Dedifferentiated amniotic fluid mesenchymal stem cell (primary cell): ENCODE results near the gene HOGA1.

Source experiments
- DNase-seq: peaks from one replicate; pipeline ENCODE4 v3.0.0-alpha.2; 2016; ENCODE audit errors: extremely low spot score

The HOGA1 gene

GRCh38 chr10:97578171-97578844 lies 5.9 kb upstream of the HOGA1 start:
- no peak for DNase-seq

- no peak for DNase-seq
Observed at GRCh38 chr10:97580421-97581367, 3.5 kb upstream of the HOGA1 start.

- no peak for DNase-seq
Observed at GRCh38 chr10:97582169-97582568, 2.0 kb upstream of the HOGA1 start.

GRCh38 chr10:97583476-97583875 lies 713 bp upstream of the HOGA1 start:
- no peak for DNase-seq

GRCh38 chr10:97584798-97585438 lies 729 bp downstream of the HOGA1 start:
- DNase-seq, result no peak

GRCh38 chr10:97585439-97585811 lies 1.2 kb downstream of the HOGA1 start:
- DNase-seq, result no peak

GRCh38 chr10:97587183-97587582 lies 3.0 kb downstream of the HOGA1 start:
- DNase-seq, result no peak

GRCh38 chr10:97589479-97589878 lies 5.3 kb downstream of the HOGA1 start, which contains the start of gene C10orf62:
Gene C10orf62, plus strand, starts transcription at chr10:97589721. Its CDS starts 177 bp downstream, at chr10:97589898.
- no peak for DNase-seq

GRCh38 chr10:97590082-97590747 lies 6.0 kb downstream of the HOGA1 start:
- DNase-seq, result no peak

GRCh38 chr10:97590748-97591495 lies 6.7 kb downstream of the HOGA1 start:
- no peak for DNase-seq

- DNase-seq, result peak; percentile 68
Observed at GRCh38 chr10:97593421-97593820, 9.2 kb downstream of the HOGA1 start.

GRCh38 chr10:97596101-97597082 lies 12.2 kb downstream of the HOGA1 start:
- DNase-seq, result peak; percentile 77

- DNase-seq, result no peak
Observed at GRCh38 chr10:97597778-97598177, 13.6 kb downstream of the HOGA1 start.

GRCh38 chr10:97598407-97599271 lies 14.4 kb downstream of the HOGA1 start:
- no peak for DNase-seq

GRCh38 chr10:97599272-97599619 lies 15.1 kb downstream of the HOGA1 start:
- DNase-seq, result no peak

GRCh38 chr10:97600616-97601015 lies 16.4 kb downstream of the HOGA1 start:
- DNase-seq, result no peak

- no peak for DNase-seq
Observed at GRCh38 chr10:97601268-97602215, 17.4 kb downstream of the HOGA1 start.

GRCh38 chr10:97607095-97607636 lies 23.0 kb downstream of the HOGA1 start:
- no peak for DNase-seq
